Measurements from ENCODE around the gene RAB11FIP2.
"Not testable (repeated sequence)": the region's sequence is repeated elsewhere in the genome, so short reads cannot be mapped to it uniquely, and the experiment has no call there.

RAB11FIP2 gene, protein sequence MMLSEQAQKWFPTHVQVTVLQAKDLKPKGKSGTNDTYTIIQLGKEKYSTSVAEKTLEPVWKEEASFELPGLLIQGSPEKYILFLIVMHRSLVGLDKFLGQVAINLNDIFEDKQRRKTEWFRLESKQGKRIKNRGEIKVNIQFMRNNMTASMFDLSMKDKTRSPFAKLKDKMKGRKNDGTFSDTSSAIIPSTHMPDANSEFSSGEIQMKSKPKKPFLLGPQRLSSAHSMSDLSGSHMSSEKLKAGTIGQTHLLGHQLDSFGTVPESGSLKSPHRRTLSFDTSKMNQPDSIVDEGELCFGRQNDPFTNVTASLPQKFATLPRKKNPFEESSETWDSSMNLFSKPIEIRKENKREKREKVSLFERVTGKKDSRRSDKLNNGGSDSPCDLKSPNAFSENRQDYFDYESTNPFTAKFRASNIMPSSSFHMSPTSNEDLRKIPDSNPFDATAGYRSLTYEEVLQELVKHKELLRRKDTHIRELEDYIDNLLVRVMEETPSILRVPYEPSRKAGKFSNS

DNA sequence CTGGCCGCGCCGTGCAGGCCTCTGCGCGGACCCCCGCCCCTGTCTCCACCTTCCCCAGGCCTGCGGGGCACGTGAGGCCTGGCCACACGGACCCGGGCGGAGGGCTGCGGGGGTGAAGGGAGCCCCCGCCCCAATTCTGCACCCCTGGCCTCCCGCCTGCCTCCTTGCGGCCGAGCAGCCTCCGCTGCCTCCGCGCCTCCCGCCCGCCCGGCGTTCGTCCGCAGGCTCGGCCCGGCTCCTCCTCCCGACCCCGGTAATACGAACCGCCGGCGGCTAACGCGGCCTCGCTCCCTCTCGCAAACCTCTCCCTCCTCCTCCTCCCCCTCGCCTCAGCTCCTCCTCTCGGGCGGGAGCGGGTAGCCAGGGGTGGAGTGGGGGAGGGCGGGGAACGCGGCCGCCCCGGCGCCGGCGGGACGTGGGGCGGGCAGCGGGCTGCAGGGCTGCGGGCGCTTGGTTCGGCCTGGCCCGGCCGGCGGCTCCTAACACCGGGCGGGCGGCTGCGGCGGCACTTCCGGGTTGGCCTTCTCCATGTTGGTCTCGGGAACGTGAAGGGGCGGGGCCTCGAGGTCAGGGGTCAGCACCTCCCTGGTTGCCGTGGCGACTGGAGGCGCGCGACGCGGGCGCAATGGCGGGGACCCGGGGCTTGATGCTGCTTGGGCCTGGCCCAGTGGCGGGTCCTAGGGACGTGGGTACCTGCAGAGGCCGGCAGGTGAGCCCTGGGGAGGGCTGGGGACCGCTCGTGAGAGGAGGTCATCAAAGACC, at the start of gene RAB11FIP2:
Gene RAB11FIP2 (minus strand): TSS at position 547 of the 762 bp plus-strand sequence. CDS start 778 bp downstream, outside the sequence.
- peak; percentile 81 for DNase-seq

DNA sequence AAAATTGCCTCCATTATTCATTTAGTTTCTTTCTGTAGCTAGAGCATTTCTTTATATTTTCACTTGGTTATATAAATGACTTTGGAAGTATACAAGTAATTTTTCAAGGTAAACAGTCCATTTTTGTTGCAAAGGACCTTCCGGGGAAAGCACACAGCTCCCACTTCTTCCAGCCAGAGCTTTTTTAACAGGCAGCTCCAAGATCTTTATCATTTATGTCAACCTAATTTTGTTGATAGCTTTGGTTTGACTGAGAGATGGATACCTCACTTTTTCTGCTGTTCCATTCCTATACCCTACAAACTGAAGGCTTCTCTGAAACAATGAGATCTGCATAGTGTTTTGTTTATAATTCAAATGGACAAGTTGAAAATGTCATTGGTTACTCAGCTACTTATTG, 49.3 kb upstream of the RAB11FIP2 start:
- DNase-seq, result no peak

GRCh38 chr10:118092209-118092608, 45.5 kb upstream of the RAB11FIP2 start:
- no peak for DNase-seq

- no peak for DNase-seq
Observed at GRCh38 chr10:118080817-118081216, 34.1 kb upstream of the RAB11FIP2 start.

- no peak for DNase-seq
Observed at GRCh38 chr10:118076705-118077104, 30.0 kb upstream of the RAB11FIP2 start.

DNA sequence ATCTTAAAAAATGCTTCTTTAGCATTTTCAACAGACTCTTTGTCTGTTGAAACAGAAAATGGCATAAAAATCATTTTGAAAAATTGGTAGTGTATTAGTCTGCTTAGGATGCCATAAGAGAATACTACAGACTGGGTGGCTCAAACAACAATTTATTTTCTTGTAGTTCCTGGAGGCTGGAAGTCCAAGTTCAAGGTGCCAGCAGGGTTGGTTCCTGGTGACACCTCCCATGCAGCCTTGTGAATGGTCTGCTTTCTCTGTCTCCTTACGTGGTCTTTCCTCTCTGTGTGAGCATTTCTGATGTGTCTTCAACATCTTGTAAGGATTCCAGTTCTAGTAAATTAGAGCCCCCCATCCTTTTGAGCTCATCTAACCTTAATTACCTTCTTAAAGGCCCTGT, 26.1 kb upstream of the RAB11FIP2 start:
- no peak for DNase-seq

GRCh38 chr10:118067389-118067788, 20.6 kb upstream of the RAB11FIP2 start:
- not testable (repeated sequence) for DNase-seq

DNA sequence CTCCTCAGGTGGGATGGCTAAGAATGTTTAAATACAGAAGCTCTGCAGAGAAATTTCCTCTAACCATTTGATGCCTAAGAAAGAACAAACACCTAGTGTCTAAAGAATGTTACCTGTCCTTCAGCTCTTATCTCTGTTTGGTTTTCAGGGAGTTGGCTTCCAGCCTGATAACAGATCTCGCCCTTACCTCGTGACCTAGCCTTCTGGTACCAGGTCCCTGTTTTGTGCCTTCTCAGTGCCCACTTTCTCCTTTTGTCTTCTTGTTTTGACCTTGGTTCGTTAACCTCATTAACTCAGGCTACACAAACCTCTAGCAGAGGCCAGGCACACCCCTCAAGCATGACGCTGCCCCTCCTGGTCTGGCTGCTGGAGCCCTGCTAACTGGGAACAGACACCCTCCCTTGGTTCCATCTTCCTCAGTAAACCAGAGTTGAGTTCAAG, 16.1 kb upstream of the RAB11FIP2 start:
- DNase-seq, result no peak

- DNase-seq, result no peak
Observed at GRCh38 chr10:118058371-118058770, 11.6 kb upstream of the RAB11FIP2 start.

DNA sequence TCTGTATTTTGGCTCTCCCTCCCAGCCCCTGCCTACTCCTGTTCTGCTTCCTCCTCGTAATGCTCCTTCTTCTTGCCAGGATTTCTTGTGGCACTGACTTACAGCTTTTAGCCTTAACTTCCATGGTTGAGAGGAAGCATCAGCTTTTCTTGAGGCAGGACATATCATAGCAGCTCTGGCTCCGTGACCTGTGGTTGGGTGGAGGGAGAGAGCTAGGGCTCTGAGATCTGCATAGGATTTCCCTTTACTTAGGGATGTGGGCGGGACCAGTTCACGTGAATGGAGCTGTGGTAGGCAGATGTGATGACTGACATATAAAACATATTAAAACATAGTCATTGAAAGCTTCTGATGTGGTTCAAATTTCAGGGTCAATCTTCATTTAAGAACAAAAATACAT, 10.6 kb upstream of the RAB11FIP2 start:
- DNase-seq, result no peak

DNA sequence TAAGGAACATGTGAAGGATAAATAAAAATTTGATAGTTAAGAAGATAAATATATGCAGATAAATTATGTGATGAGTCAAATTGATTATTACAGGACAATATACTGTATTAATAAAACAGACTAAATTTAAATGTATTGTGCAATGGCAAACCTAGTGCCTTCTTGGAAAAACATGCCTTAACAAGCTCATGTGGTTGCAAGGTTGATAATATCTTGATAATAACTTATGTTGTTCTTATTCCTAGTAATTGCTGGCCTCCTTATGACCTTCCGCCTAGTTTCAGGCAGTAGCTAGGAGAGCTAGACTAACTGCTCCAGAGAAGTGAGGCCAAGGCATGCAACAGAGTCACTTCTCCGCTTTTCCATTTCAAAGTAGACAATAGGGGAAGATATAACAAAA, 7.6 kb upstream of the RAB11FIP2 start:
- no peak for DNase-seq

DNA sequence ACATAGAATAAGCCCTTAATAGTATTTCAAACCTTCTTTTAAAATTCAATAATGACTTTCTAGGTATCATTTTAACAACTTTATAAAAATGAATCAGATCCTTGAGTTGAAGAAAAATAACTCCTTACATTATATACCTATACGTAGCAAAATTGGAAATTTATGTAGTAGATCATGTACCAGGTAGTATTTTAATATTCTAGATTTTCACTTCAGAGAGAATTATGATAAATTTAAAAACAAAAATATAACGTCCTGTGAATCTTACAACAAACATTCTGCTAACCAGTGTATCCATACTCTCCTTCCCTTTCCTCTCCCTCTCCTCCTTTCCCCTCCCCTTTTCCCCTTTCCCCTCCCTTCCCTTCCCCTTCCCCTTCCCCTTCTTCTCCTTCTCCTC, 6.1 kb upstream of the RAB11FIP2 start:
- no peak for DNase-seq

GRCh38 chr10:118047880-118048279, 1.1 kb upstream of the RAB11FIP2 start:
- DNase-seq, result no peak

DNA sequence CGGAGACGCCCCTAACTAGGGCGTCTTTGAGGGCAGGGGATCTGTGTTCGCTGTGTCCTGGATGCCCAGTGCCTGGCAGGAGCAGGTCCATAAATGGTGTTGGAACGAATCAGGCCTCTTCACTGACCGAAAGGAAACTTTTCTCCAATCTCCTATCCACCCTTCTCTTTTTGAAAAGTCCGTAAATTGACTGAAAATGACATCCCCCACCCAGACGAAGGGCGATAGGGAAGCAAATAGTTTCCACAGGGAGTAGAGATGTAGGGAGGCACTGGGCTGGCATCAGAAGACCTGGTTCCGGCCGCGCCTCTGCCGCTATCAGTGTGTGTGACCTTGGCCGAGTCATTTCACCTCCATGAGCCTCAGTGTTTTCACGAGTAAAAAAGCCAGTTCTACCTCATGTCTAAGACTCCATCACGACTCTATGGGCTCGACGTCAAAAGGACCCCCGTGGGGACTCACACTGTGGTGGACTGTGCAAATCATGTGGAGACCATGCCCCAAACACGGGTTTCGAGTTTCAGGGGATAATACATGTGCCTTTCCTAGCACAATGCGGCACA, 497 bp upstream of the RAB11FIP2 start:
- DNase-seq, result no peak

DNA sequence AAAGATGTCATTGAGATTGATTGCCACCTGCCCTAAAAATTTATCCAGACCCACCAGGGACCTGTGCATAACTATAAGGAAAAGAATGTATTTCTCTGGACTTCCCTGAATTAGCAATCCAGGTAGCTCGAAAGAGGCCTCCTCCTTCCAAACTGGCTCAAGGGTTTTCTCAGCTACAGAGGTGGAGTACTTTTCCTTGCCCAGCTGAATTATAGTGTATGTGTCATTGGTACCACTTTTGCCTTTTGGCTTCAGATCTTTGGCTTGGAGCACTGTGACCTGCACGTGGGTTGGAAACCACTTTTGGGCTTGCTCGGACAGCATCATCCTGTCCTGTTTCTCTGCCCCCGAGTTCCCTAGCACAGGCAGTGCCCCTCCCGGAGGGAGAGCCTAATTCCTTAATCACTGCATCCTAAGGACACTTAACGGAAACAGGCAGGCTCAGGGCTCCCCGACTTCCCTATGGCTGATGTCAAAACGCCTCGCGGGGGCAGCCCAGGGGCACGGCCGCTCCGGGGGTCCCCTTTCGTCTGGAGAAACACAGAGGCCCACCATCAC, 825 bp downstream of the RAB11FIP2 start:
- DNase-seq, result peak; percentile 11

DNA sequence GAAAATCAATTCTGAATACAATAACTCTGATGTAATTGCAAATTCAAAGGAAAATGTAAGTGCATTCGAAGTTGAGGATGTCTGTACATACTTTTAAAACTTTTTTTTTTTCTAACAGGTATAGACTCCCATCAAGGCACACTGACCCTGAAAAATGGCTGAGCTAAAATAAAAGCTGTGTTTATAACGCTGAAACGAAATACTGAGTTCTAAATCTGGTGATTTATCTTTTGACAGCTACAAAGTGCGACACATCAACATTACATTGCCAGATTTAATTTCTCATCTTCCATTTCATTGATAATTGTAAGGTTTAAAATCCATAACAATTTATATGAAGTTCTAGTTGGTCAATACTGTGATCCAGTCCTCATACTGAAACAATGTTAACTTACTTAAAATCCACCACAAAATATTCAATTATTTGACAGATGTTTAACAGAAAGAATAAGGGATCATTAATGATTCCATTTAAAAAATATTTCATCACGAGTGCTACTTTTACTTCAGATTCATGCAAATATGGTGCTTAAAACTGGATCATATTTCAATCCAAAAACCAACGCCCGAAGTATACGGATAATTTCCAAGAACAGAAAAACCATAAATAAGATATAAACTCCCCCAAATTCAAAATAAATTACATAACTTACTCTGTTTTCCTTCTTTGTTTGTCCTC, 1.4 kb downstream of the RAB11FIP2 start:
- no peak for DNase-seq

GRCh38 chr10:118042827-118043242, 3.9 kb downstream of the RAB11FIP2 start:
- no peak for DNase-seq

GRCh38 chr10:118042336-118042735, 4.4 kb downstream of the RAB11FIP2 start:
- no peak for DNase-seq

DNA sequence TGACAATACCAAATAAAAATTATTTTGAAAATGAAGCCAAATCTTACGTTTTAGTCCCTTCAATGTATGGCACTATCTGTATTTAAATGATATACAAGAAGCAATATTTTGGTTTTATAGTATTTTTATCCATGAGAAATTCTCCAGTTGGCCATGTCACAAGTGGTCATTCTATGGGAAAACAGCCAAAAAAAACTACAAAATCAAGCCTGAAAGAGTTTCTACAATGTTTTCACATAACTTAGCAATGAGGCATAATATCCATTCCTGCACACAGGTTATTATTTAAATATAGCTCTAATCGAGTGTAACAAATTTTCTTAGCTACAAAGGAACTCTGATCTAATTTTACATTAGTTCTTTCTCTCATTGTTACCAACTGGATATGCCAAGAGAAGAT, 5.4 kb downstream of the RAB11FIP2 start:
- no peak for DNase-seq

DNA sequence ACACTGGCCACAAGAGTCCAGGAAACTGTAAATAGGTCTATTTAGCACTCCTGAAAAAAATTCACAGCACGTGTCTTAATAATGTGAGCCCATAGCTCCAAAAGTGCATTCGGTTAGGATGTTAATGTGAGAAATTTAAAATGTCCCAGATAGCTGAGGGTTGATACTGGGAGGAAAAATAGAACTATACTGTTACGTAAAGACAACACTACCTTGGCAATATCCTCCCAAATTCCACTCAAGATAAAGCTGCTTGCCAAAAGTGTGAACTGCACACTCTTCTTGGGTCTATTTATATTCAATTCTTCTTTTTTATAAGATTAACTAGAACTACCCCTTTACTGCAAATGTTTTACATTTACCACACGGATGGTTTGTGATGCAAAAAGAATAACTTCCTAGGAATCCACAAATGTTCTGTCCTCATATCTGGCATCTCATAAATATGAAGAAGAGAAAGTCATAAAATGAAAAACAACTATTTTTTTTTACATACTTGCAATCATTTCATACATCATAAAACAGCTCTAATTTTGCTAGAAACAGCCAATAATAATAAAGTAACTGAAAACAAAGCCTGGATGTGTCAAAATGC, 10.4 kb downstream of the RAB11FIP2 start:
- no peak for DNase-seq

DNA sequence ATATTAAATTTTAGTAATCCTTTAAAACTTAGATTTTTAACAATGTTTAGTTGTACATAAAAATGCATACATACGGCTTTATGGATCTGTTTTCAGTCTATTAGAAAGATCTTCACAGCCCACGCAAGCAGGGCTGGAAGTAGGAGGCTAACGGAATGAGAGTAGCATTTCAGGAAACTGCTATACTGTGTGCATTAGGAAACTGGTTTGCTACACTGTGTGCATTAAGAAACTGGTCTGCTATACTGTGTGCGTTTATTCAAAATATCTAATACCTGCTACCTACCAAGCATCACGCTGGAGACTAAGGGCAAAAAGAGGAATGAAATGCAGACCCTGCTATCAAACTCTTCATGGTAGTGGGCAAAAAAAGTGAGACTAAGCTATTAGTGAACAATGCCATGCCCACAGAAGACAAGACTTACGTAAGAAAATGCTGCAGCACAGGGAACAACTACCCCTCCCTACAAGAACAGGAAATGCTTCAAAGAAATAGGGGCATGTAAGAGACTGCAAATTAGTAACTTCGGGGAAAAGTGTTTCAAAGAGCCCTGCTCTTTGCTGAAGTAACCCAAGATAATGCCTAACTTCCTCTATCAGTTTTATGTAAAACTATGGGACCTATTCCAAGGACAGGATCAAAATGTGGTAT, 11.3 kb downstream of the RAB11FIP2 start:
- no peak for DNase-seq
